Endothelial cell of umbilical vein (primary cell): ENCODE data around the gene MOB2.

Experiments
- EZH2 ChIP-seq: IDR thresholded peaks from 2 replicates; pipeline ENCODE4 v1.6.1; 2012; ENCODE audit warnings: borderline replicate concordance, low read depth, mild to moderate bottlenecking, moderate library complexity, low read length, inconsistent platforms; ENCODE audit not compliant: severe bottlenecking
- POLR2A ChIP-seq: IDR thresholded peaks from 2 replicates; pipeline ENCODE4 v1.6.1; 2012; ENCODE audit warnings: low read depth, mild to moderate bottlenecking, control low read depth, low read length
- POLR2AphosphoS5 ChIP-seq: IDR thresholded peaks from 2 replicates; pipeline ENCODE4 v1.6.1; 2012; ENCODE audit warnings: low read depth, mild to moderate bottlenecking, control low read depth, low read length, moderate library complexity; ENCODE audit not compliant: insufficient read depth
- TF ChIP-seq, protein P1 (sequence below), 2 donors: IDR thresholded peaks; 1 replicate in 1 of 2; 2 replicates in 1 of 2; pipeline ENCODE4 v1.5.1; 2011; ENCODE audit warnings: low read length in 2 of 2, mild to moderate bottlenecking in 2 of 2, moderate library complexity in 2 of 2, control low read depth in 1 of 2, inconsistent platforms in 1 of 2, low read depth in 1 of 2; ENCODE audit not compliant: insufficient read depth in 1 of 2; ENCODE audit errors: extremely low read depth in 1 of 2

DNA sequence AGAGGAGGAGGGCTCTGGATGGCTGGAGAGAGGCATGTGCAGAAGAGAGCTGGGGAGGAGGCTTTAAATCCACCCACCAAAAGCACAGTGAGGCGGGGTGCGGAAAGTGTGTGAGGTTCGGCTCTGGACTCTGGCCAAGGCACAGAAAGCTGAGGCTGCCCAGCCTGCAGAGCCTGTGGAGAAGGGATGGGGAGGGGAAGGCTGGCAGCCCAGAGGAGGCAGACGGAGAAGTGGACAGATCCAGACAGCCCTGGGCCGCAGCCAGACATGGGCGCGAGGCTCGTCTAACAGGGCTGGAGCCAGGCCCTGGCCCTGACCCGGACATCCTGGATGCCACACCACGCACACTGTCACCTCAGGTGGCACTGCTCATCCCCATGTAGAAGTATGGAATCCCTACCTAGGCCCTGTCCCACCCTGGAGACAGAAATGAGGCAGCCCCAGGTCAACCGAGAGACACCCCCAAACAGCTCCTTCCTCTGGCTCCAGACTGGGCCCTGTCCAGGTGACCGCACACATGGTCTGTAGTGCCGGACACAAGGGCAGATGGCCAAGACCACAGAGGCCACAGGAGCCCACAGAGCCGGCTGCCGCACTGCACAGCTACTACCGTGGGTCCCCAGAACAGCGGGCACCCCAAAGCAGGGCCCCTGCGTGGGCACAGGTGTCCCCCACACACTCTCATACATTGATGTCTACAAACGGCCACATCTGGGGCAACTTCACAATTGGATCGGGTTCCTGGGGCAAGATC lies 16.6 kb upstream of the MOB2 start:
- TF ChIP-seq EZH2 (no peak), POLR2A (no peak), POLR2AphosphoS5 (no peak)
- TF ChIP-seq, protein P1, sequence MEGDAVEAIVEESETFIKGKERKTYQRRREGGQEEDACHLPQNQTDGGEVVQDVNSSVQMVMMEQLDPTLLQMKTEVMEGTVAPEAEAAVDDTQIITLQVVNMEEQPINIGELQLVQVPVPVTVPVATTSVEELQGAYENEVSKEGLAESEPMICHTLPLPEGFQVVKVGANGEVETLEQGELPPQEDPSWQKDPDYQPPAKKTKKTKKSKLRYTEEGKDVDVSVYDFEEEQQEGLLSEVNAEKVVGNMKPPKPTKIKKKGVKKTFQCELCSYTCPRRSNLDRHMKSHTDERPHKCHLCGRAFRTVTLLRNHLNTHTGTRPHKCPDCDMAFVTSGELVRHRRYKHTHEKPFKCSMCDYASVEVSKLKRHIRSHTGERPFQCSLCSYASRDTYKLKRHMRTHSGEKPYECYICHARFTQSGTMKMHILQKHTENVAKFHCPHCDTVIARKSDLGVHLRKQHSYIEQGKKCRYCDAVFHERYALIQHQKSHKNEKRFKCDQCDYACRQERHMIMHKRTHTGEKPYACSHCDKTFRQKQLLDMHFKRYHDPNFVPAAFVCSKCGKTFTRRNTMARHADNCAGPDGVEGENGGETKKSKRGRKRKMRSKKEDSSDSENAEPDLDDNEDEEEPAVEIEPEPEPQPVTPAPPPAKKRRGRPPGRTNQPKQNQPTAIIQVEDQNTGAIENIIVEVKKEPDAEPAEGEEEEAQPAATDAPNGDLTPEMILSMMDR (IDR thresholded peaks at IDR 0.05; ENCODE audit: extremely low read depth in 1 of 2, insufficient read depth in 1 of 2, low read depth in 1 of 2, low read length in 2 of 2), result no peak
